GM18909 (cell line): ENCODE measurements around the gene DCTN3.

Source experiments
- ATAC-seq: cut with Tn5 transposase; IDR thresholded peaks from one replicate; pipeline ENCODE4 v1.9.1; 2021; ENCODE audit warnings: mild to moderate bottlenecking; ENCODE audit not compliant: unreplicated experiment, poor library complexity

The DCTN3 gene

DNA sequence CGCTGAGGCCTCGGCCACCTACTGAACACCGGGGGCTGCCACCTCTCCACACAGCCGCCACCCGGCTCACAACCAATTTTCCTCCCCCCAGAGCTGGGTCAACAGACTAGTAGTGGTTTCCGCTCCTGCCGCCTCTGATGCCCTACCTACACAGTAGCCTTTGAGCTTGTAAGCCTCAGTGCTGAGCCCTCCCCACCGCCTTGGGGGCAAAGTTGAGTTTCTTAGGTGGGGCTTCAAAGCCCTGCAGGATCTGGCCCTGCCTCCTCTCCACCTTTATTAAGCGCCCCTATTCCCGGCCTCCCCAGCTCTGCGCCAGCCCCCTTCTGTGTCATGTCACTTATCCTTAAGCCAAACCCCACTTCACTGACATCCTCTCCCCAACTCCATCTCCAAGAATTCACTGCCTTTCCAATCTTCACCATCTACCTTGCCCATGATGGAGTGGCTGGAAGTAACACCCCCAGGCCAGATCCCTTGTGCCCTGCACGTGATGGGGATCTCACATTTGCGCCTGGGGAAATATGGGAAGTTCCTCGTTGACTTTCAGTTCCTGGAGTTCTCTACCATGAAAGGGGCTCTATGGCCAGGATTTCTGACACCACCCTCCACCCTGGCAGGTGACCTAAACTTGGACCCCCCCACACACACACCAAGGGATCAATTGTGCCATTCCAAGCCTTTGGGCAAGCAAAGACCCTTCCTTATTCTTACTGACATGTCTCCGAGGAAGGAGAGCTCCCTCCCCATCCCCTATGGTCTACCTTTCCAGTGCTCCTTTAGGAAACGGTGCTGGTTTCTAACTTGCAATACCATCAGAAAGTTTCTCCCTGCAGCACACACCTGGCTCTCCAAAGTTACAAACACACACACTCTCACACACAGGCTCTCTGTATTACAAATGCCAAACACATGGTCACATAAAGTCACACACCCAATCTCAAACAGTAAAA is 28.1 kb downstream of the DCTN3 start:
- ATAC-seq = no peak

DNA sequence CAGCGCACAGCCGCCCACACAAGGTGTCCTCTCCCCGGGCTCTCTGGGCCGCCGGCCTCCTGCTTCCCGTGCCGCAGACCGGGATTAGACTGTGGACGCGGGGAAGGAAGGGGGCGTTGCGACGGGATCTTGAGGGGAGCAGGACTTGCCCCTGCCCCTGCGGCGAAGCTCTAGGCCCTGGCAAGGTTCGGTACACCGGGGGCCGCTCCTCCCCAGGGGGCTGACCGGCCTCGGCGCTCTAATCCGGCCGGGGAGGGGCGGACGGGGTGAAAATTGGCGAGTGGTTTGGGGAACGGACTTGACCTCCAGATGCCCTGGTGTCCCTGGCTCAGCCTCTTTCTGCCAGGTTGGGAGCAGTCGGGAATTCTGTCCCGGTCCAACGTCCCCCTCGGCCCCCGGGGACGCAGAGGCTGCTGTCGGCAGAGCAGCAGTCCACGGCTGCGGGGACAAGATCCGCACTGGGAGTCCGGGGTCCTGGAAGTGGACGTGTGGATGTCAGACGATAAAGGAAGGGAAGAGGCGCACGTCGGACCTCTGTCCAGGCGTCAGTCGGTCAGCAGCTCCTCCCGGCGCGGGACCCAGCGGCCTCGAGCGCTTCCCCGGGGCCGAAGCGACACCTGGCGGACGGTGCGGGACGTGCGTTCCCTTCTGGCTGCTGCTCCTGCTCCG is 28.9 kb downstream of the DCTN3 start:
- peak; percentile 71 for ATAC-seq

DNA sequence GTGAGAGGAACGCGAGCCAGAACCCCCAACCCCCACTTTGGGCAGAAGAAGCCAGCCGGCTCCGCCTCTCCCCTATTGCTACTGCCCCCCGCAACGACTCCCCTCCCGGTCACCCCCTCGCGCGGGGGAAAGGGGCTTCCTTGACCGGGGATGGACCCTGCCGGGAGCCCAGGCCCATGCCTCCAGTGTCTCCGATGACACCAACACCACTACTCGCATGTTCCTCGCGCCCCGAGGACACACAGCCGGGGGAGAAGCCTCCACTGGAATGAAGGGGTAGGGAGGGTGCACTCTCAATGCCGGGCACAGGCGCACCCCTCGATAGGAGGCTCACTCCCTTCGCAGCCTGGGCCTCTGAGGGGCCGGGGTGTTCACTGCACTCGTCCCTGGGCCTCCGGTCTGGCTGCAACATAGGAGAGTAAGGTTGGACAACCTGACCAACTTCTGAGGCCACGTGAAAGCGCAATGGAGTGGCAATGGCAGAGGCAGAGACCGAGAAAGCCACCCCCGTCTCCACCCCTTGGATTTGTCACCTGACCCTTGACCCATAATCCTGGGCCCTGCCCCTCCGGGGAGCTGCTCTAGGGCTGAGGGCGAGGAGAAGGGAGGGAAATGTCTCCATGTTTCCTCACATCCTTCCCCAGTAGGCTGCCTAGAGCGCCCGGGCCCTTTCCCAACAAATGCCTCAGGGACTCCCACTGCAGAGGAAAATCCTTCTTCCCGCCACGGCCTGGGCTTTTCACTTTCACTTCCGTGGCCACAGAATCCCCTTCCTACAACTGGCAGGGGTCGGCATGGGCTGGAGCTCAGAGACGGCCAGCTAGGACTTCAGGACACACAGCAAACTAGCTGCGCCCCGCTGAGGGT is 29.7 kb downstream of the DCTN3 start:
- ATAC-seq = no peak

DNA sequence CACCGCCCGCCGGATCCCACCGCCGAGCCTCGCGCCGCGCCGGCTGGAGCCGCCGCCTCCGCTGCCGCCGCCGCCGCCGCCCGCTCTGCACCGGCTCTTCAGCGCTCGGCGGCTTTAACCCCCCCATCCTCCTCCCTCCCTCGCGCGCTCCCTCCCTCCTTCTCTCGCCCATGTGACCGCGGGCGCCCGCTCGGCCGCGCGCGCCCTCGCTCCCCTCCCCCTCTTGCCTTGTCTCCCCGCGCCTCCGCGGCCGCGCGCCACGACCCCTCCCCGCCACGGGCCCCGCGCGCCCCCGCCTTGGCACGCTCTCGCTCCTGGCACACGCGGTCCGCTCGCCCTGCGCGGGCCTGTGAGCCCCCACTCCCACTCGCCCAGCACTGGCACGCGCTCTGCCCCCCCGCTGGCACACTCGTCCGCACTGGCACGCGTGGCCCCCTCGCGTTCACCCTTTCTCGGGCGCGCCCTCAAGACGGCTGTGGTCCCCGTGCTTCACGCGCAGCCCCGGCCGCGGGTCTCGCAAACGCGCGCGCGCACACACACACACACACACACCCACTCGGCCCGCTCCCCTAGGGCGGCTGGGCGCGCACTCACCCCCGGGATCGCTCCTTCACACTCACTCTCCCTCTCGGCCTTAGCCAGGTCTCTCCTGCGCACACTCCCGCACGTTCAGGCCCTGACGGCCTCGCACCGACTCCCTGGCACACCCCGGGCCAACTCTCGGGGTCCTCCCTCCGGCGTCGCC is 30.5 kb downstream of the DCTN3 start, which contains the start of gene CNTFR:
Gene CNTFR, minus strand, starts transcription at position 89 of the 745 bp plus-strand sequence. CDS start 20,743 bp downstream, outside the sequence.
- no peak for ATAC-seq

DNA sequence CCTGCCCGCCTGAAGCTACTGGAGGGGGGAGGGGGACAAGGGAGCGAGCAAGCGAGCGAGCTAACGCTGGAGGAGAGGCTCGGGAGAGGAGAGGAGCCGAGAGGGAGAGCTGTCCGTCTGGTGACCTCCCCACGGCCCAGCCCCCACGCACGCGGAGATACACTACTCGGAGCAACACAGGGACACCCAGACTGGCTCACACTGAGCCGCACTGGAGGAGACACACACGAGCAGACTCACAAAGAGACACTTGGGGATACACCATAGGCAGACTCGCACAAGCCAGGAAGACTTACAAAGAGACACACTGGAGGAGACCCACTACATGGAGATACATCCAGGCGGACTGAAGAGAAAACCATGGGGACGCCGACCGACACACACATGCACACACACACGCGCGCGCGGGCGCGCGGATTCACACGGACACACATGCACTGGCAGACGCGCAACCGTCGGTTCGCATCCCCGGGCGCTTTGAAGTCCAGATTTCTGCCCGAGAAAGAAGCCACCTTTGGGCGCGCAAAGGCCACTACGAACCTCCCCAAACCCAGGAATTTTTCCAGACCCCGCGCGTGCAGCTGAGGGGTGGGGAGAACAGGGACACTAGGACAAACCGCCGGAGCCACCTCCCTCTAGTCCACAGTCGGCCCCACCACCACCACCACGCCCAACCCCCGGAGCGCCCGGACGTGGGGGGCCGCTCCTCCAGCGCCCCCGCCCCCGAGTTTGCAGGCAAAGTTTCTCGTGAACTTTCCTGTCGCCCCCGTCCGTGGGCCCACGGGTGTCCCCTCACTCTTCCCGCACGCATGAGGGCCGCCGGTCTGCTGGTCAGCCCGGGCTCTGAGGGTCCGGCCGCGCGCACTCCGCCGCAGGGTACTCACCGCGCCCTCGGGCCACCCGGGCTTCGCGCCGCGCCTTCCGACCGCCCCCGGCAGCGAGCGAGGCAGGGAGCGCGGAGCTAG is 31.3 kb downstream of the DCTN3 start:
- ATAC-seq = no peak

DNA sequence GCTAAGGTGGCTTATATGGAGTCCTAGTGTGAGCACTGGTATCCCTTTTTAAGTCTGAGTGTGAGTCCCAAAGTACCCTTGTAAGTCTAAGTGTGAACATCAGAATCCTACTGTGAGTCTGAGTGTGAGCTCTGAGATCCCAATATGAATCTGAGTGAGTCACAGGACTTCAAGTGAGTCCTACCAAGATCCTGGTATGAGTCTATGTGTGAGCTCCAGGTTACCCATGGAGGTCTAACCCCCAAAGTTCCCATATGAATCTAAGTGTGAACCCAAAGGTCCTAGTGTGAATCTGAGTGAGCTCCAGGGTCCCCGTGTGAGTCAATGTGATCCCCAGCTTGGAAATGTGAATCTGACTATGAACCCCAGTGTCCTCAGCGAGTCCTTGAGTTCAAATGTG is 33.0 kb downstream of the DCTN3 start:
- no peak for ATAC-seq

DNA sequence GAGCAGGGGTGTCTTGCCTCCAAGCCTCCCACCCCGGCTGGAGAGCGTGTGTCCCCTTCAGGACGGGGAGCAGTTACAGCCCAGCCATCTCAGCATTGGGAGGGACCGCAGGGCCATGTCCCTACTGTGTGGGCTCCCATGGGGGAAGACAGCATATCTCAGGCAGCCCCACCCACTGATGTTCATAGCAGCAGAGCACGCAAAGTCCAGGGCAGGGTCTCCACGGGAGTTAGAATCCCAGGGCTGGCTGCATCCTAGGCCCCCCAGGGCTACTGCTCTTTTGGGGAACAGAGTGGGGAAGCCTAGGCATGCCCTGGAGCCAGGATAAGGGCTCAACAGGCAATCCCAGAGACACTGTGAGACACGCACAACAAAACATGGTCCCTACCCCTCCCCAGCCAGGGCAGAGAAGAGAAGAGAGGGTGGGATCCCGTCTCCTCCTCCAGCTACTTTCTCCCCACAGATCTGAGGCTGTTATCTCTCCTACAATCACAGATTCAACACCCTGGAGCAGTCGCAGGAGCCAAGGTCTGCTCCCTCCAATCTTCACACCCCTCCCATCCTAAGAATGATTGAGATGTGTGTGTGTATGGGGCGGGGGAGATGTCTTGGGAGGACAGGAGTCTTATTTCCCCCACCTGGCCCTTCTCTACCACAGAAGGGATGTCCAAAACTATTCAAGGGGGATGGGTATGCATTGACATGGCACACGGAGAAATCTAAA is 34.2 kb downstream of the DCTN3 start:
- no peak for ATAC-seq

DNA sequence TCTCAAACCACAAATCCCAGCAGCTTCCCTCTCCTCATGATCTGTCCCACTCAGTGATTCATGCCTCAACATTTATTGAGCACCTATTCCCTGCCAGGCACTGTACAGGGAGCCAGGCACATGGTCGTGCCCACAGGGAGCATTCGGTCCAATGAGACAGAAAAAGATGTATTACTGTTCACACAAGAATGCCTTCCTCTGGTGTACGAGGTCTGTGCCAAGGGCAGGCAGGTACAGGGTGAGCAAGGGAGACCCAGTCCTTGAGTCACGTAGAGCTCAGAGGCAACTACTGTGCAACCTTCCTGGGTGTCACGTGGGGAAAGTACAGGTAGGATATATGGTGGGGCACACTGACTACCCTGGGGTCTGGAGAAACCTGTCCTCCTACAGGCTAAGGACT is 35.3 kb downstream of the DCTN3 start:
- no peak for ATAC-seq

DNA sequence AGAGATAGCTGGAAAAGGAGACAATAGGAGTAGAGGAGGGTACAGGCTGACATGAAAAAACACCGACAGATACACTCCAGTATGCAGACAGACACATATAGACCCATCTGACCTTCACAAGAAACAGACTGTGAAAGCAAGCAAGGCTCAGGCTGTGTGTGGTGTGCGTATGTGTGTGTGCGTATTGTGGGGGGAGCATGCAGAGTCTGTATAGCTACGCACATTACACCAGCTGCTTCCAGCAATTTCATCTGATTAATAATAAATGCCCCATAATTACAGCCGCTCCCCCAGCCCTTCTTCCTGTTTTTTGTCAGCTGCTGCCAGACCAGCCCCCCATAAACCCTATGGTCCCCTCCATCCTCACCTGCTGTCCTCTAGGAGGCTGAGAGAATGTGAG is 37.5 kb downstream of the DCTN3 start:
- no peak for ATAC-seq

DNA sequence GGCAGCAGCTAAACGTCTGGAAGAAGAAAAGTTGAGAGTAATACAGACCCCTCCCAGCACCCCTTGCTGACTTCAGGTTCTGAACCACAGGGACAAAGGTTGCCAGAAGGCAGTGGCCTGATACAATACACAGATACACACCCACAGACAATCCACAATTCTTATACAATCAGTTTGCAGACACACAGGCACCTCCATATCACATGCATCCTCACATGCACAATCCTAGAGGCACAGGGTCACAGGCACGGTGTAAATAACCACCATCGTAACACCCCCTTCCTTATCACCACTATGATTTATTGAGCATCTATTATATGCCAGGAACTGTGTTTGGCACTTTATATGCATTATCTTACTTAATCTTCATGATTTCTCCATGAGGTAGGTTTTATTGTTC is 39.0 kb downstream of the DCTN3 start:
- no peak for ATAC-seq

DNA sequence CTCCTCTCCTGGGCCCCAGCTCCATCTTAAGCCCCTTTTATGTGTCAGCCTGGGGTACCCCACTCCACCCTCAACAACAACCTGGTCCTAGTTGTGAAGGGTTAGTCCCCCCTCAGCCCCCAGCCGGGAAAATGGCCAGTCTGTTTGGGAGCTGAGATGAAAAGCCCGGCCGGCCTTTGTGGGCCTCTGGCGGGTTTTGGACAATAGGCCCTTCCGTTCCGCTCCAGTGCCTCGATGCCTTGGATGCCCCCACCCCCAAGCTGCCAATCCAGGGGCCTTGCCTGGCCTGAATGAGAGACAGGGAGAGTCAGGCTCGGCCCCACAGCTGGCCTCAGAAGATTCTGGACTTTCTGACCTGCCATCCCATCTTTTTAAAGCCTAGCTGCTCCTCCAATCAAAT is 39.9 kb downstream of the DCTN3 start:
- no peak for ATAC-seq

DNA sequence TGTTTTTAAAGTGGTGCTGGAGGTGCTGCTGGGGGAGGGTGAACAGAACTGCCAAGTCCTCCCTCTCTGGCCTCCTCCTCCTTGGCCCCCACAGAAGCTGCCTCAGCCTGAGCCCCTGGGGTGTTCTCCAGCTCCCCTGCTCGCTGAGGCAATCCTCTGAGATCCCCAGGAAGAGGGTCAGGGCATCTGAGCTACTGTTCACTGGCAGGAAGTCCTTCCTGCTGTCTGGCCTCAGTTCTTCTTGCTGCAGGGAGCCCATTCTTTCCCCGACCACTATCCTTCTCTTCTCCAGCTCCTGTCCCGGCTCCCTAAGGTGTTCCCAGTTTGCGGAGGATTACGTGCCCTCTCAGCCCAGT is 40.5 kb downstream of the DCTN3 start:
- ATAC-seq = no peak

DNA sequence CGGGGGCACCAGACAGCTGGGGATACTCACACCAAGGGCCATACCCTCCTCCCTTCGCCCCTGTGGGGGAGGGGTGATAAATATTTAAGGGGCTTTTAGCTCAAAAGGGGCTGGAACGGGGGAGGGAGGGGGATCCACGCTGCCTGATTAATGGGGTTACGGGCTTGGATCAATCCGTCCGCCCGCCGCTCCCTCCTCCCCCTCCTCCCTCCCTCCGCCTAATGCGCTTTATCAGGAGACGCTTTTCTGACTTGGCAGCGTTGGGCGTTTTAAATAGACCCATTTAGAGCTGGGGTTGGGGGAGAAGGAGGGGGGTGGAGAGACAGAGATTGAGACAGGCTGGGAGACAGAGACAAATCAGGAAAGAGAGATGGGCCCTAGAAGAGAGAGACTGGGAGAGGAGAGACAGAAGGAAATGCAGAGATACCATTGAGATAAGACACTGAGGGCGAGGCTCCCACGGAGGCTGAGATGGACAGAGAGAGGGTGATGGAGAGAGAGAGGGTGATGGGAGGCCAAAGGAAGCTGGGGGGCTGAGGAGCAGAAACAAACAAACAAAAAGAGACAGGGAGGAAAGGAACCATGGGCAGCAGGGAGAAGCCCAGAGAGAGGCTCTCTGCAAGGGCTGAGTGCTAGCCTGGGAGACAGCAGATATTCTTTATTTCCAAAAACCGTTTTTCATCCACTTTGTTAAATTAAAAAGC is 41.0 kb downstream of the DCTN3 start:
- ATAC-seq = no peak

DNA sequence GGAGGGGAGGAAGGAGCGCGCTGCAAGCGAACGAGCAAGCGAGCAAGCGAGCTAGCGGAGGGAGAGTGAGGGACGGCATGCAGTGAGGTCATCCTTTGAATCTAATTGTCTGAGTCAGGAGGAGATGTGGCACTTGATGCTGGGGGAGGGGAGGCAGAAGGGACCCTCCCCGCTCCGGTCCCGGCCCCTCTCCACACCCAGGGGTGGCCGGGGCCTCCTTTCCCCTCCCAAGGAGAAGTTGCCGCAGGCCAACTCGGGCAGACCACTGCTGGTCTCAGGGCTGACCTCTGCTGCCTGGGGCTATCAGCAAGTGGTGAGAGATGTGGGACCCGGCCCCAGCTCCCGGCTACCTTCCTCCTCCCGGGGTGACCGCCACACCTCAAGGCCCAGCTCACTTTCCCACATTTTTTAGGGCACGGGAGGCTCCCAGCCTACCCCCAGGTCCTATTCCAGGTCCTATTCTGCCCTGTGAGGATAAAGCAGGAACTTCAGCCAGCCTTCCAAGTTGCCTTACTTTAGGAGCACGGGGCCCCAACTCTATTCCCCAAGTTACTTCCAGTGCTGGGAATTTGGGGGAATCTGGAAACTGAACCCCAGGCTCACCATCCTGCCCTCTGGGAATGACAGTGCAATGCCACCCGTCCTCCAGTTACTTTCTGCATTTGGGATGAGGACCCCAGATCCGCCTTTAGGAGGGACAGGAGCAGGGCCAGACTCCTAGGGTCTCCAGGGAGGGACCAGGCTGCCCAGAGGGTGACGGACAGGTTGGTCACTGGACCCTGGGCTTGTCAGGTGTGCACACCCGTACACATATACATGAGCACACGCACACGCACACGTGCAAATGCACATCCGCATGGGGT is 41.8 kb downstream of the DCTN3 start:
- ATAC-seq = no peak

DNA sequence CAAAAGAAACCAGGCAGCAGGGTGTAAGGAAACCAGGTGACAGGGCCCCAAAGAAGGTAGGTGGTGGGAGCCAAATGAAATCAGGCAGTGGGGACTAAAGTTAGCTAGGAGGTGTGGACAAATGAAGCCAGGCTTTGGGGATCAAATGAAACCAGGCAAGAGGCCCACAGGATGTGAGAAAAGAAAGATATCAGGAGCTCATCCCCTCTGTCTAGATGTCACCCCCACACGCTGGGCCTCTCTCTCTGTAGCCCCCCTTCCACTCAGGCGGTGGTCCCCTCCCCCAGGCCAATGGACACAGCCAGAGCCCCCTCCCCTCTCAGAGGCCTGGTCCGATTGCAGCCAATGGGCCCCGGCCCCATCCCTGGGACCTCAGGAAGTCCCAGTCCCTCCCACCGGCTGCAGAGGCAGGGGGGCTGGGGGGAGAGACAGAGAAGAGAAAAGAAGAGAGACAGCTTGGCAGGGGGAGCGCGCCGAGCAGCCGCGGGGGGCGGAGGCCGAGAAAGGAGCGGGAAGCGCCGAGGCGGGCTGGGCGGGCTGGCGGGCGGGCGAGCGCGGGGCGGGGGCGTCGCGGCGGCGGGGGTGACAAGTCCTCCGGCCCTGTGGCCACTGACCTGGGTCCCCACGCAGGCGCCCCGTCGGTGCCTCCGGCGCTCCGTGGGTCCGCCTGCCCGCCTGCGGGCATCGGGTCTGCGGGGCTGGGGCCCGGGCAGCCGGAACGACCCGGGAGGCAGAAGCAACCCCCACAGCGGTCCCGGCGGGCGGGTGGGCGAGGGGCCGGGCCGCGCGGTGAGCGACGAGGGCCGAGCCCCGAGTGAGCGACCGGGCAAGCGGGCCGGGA is 42.7 kb downstream of the DCTN3 start:
- no peak for ATAC-seq
